Lung microvascular endothelial cell (primary cell): ENCODE measurements around the gene TMEM170A. TPM values are rescaled to one million over a fixed set of nuclear protein-coding genes. Genes with fewer than 3 reads are reported as not detected.

Experiments used
- DNase-seq, 2 donors: peaks; one replicate each; pipeline versions ENCODE4 v3.0.0 to v3.0.0-alpha.2; 2010; ENCODE audit warnings: low read depth in 2 of 2
- total RNA-seq: library from RNA; depleted of rRNA; stranded (reverse); fragments of >200 nt; gene quantifications from 2 replicates; pipeline ENCODE4 v1.2.1, GENCODE V29; 2014

Gene TMEM170A
- total RNA-seq, 1 donor from 2014 or later: 43.1 TPM

DNA sequence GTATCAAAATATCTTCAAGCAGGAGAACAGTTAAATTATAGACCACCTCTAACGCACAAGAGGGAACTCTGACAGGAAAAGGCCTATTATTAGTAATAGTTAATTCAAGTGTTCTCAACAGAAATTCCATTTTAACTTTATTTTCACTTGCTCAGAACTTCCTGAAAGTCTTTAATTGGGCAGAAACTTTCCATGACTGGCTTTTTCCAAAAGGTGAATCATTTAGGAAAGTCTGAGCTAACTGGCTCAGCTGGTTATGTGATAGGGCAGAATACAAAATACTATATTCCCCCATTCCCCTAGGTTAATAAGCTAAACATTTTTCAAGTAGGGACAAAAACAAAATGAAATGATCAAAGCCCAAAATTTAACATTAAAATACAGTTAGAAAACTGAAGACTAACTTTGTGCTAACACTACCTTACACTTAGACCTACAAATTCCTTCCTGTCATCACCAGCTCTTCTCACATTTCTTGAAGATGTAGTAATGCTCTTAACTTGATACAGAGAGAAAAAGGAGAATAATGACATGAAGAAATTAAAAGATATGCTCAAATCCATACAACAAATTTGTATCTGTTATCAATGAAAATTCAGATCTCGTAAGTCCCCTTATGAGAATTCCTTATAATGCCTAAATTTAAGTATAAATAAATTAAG, 62.2 kb downstream of the TMEM170A start:
- DNase-seq: peak; percentile 85 to 96

DNA sequence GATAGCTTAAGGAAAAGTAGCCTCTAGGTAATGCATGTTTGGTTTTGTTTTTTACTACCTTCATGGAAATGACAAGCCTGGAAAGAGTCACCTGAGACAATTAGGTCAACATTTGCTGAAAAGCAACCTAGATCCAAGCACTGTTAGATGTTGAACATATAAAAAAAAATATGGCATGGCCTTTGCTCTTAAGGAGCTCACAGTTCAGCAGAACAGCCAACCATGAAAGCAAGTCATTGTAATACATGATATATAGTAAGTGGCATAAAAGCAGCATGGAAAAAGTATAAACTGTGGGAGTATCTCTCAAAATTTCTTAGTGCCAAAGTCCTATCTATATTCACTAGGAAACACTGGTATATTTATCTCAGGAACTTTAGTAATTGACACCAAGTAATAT, 62.8 kb downstream of the TMEM170A start:
- DNase-seq: no peak

GRCh38 chr16:75398333-75398732, 66.2 kb downstream of the TMEM170A start:
- DNase-seq: no peak

- no peak for DNase-seq
Observed at GRCh38 chr16:75394941-75395340, 69.5 kb downstream of the TMEM170A start.

Other genes starting within 250 kb of the TMEM170A start
- gene CTRB1, start 245.7 kb downstream of the TMEM170A start, total RNA-seq: not detected in 2 replicates
- 65.2 and 104 TPM in 2 replicates for gene BCAR1, start 213.1 kb downstream of the TMEM170A start, total RNA-seq
- gene CFDP1, start 31.2 kb downstream of the TMEM170A start, total RNA-seq: 40.9 and 46.2 TPM in 2 replicates
- gene CHST6, start 30.8 kb upstream of the TMEM170A start, total RNA-seq: 0.44 and 0.99 TPM in 2 replicates
- not detected in 2 replicates for gene CHST5, start 71.4 kb upstream of the TMEM170A start, total RNA-seq
- 4.6 and 5.2 TPM in 2 replicates for gene TMEM231, start 91.6 kb upstream of the TMEM170A start, total RNA-seq
- 39.7 and 77.0 TPM in 2 replicates for gene GABARAPL2, start 101.7 kb upstream of the TMEM170A start, total RNA-seq
- gene ADAT1, start 158.6 kb upstream of the TMEM170A start, total RNA-seq: 43.2 and 56.9 TPM in 2 replicates
- 119 and 121 TPM in 2 replicates for gene KARS1, start 183.0 kb upstream of the TMEM170A start, total RNA-seq
- 27.7 and 42.3 TPM in 2 replicates for gene TERF2IP, start 183.1 kb upstream of the TMEM170A start, total RNA-seq
- gene CPHXL2, start 212.3 kb upstream of the TMEM170A start, total RNA-seq: not detected in 2 replicates
- gene DUXB, start 236.8 kb upstream of the TMEM170A start, total RNA-seq: not detected in 2 replicates